OCI-LY3 (cell line): ENCODE measurements around the gene EHMT1.

ENCODE experiments used
- H2AFZ ChIP-seq: fragments of 200-600, 300-600 bp; shearing (Covaris generic); 2 replicates; pipeline ENCODE4 v1.6.0; 2014; ENCODE audit warnings: antibody characterized with exemption, low read depth, low read length
- H3K27ac ChIP-seq: fragments of 200-600, 300-600 bp; sonication (generic); 2 replicates; pipeline ENCODE4 v1.5.1; 2014; ENCODE audit warnings: mild to moderate bottlenecking, low read length, moderate library complexity, mixed read lengths
- H3K27me3 ChIP-seq: fragments of 200-600, 300-600 bp; sonication (generic); 2 replicates; pipeline ENCODE4 v1.6.1; 2014; ENCODE audit warnings: low read depth, low read length, mixed read lengths
- H3K36me3 ChIP-seq: fragments of 200-600, 300-600 bp; sonication (generic); replicated peaks from 2 replicates; pipeline ENCODE3; 2014; ENCODE audit warnings: low read depth, low read length, mixed read lengths
- H3K4me1 ChIP-seq: fragments of 300-600, 200-600 bp; sonication (generic); 2 replicates; pipeline ENCODE4 v1.6.1; 2014; ENCODE audit warnings: low read length, mixed read lengths
- H3K4me2 ChIP-seq: fragments of 200-600, 300-600 bp; sonication (generic); 2 replicates; pipeline ENCODE4 v1.6.1; 2014; ENCODE audit warnings: low read length, mixed read lengths
- H3K4me3 ChIP-seq: fragments of 300-600, 200-600 bp; sonication (generic); 2 replicates; pipeline ENCODE4 v1.5.1; 2014; ENCODE audit warnings: antibody characterized with exemption, mild to moderate bottlenecking, low read length, moderate library complexity
- H3K79me2 ChIP-seq: fragments of 300-600, 200-600 bp; shearing (Covaris generic); 2 replicates; pipeline ENCODE4 v1.6.1; 2014; ENCODE audit warnings: mild to moderate bottlenecking, low read length, mixed read lengths
- H3K9ac ChIP-seq: fragments of 300-600, 200-600 bp; shearing (Covaris generic); 2 replicates; pipeline ENCODE4 v1.6.0; 2014; ENCODE audit warnings: mild to moderate bottlenecking, low read length, moderate library complexity
- H3K9me3 ChIP-seq: fragments of 200-600, 300-600 bp; shearing (Covaris generic); 2 replicates; pipeline ENCODE4 v1.6.1; 2014; ENCODE audit warnings: low read length, mixed read lengths; ENCODE audit not compliant: insufficient read depth
- H4K20me1 ChIP-seq: fragments of 200-600, 300-600 bp; sonication (generic); 2 replicates; pipeline ENCODE4 v1.6.1; 2016; ENCODE audit warnings: low read length, mixed read lengths; ENCODE audit not compliant: insufficient read depth
- EZH2phosphoT487 ChIP-seq: fragments of 200-600 bp; shearing (Covaris generic); IDR thresholded peaks from 2 replicates; pipeline ENCODE4 v1.6.1; 2018; ENCODE audit warnings: antibody characterized with exemption, mixed run types, low read depth
- TF ChIP-seq, protein P1 (sequence below): fragments of 200-600, 300-600 bp; sonication (generic); IDR thresholded peaks from 2 replicates; pipeline ENCODE4 v1.5.1; 2014; ENCODE audit warnings: antibody characterized with exemption, low read length, low read depth

The EHMT1 gene

GRCh38 chr9:137618105-137619067 lies at the start of gene EHMT1:
Gene EHMT1 (plus strand): TSS chr9:137619005. CDS start chr9:137619029, 24 bp downstream.
- peaks cover 22% of the 10 kb centered on the region for H3K4me1 ChIP-seq
- H3K36me3 ChIP-seq, result peaks cover 23% of the 10 kb centered on the region
- peaks cover 68% of the 10 kb centered on the region for H3K79me2 ChIP-seq
- H3K4me2 ChIP-seq, result peak within 1 kb of the TSS; percentile 100
- peak within 1 kb of the TSS; percentile 94 for H2AFZ ChIP-seq
- peak within 1 kb of the TSS; percentile 85 for H3K27ac ChIP-seq
- TF ChIP-seq, protein P1, sequence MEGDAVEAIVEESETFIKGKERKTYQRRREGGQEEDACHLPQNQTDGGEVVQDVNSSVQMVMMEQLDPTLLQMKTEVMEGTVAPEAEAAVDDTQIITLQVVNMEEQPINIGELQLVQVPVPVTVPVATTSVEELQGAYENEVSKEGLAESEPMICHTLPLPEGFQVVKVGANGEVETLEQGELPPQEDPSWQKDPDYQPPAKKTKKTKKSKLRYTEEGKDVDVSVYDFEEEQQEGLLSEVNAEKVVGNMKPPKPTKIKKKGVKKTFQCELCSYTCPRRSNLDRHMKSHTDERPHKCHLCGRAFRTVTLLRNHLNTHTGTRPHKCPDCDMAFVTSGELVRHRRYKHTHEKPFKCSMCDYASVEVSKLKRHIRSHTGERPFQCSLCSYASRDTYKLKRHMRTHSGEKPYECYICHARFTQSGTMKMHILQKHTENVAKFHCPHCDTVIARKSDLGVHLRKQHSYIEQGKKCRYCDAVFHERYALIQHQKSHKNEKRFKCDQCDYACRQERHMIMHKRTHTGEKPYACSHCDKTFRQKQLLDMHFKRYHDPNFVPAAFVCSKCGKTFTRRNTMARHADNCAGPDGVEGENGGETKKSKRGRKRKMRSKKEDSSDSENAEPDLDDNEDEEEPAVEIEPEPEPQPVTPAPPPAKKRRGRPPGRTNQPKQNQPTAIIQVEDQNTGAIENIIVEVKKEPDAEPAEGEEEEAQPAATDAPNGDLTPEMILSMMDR, result no peak
- no peak for TF ChIP-seq EZH2phosphoT487
- peak within 1 kb of the TSS; percentile 100 for H3K4me3 ChIP-seq
- H3K9me3 ChIP-seq, result no peaks in the 10 kb centered on the region
- peaks cover 20% of the 10 kb centered on the region for H4K20me1 ChIP-seq
- H3K27me3 ChIP-seq, result no peaks in the 10 kb centered on the region
- peak within 1 kb of the TSS; percentile 99 for H3K9ac ChIP-seq

GRCh38 chr9:137569609-137570203 lies 49.1 kb upstream of the EHMT1 start:
- no peak overlapping the region for H3K4me3 ChIP-seq
- H2AFZ ChIP-seq, result no peak overlapping the region
- no peaks in the 10 kb centered on the region for H3K27me3 ChIP-seq
- TF ChIP-seq EZH2phosphoT487, result no peak
- TF ChIP-seq, protein P1, result no peak
- no peak overlapping the region for H3K27ac ChIP-seq
- peaks cover 4% of the 10 kb centered on the region for H3K4me1 ChIP-seq
- H3K4me2 ChIP-seq, result no peak overlapping the region
- peaks cover 31% of the 10 kb centered on the region for H3K79me2 ChIP-seq
- H3K9me3 ChIP-seq, result no peaks in the 10 kb centered on the region
- H3K36me3 ChIP-seq, result peaks cover 34% of the 10 kb centered on the region
- H3K9ac ChIP-seq, result no peak overlapping the region
- peaks cover 3% of the 10 kb centered on the region; the same call in 1 of the 2 replicates for H4K20me1 ChIP-seq

DNA sequence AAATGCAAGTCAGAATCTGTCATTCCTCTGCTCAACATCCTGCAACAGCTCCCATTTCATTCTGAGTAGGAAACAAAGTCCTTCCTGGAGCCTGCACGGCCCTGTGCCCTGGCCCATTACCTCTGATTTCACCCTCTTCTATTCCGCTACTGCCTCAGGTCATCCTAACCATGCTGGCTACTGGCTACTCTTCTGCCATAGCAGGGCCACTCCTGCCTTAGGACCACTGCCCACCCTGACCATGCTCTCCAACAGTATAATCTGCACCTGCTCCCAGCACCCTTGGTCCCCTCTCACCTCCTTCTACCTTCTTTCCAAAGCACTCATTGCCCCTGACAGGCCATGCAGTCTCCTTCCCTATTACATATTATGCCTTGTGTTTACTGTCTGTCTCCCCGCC lies 48.2 kb upstream of the EHMT1 start:
- Histone ChIP-seq H3K27ac (no peak overlapping the region), H3K9me3 (no peaks in the 10 kb centered on the region), H4K20me1 (peaks cover 3% of the 10 kb centered on the region; the same call in 1 of the 2 replicates), H3K4me3 (no peak overlapping the region), H3K27me3 (no peaks in the 10 kb centered on the region), H3K9ac (no peak overlapping the region), H3K36me3 (peaks cover 36% of the 10 kb centered on the region), H3K79me2 (peaks cover 36% of the 10 kb centered on the region), H2AFZ (no peak overlapping the region), H3K4me2 (no peak overlapping the region), H3K4me1 (peaks cover 11% of the 10 kb centered on the region)
- TF ChIP-seq EZH2phosphoT487, result no peak
- TF ChIP-seq, protein P1, result no peak

- no peaks in the 10 kb centered on the region for H3K9me3 ChIP-seq
- H3K9ac ChIP-seq, result no peak overlapping the region
- TF ChIP-seq, protein P1, result no peak
- TF ChIP-seq EZH2phosphoT487, result no peak
- peaks cover 8% of the 10 kb centered on the region; the same call in 1 of the 2 replicates for H4K20me1 ChIP-seq
- peak overlapping the region; percentile 86; the same call in 1 of the 2 replicates for H3K27ac ChIP-seq
- peak overlapping the region; percentile 89; the same call in 1 of the 2 replicates for H3K4me2 ChIP-seq
- H3K36me3 ChIP-seq, result peaks cover 35% of the 10 kb centered on the region
- H2AFZ ChIP-seq, result no peak overlapping the region
- H3K27me3 ChIP-seq, result no peaks in the 10 kb centered on the region
- H3K4me3 ChIP-seq, result no peak overlapping the region
- H3K79me2 ChIP-seq, result peaks cover 65% of the 10 kb centered on the region
- peaks cover 35% of the 10 kb centered on the region for H3K4me1 ChIP-seq
Observed at GRCh38 chr9:137574192-137574591, 44.6 kb upstream of the EHMT1 start.
